ENCODE data around the gene FMN1.

- no peak for TF ChIP-seq POLR2A (IDR thresholded peaks at IDR 0.05; ENCODE audit: low read depth, low read length)
- TF ChIP-seq POLR2AphosphoS5 (IDR thresholded peaks at IDR 0.05; ENCODE audit: low read depth, low read length), result no peak
Measured at GRCh38 chr15:33154351-33155166, 40.0 kb downstream of the FMN1 start.

Data from GM12892 (cell line).